Panc1 (cell line): ENCODE results near the gene AFF4. TPM values are rescaled to one million over a fixed set of nuclear protein-coding genes. Genes with fewer than 3 reads are reported as not detected.

Experiments
- ATAC-seq: fragments of 200-7000 bp; cut with Tn5 transposase; 2 replicates; pipeline ENCODE4 v1.9.1; 2020; ENCODE audit warnings: mild to moderate bottlenecking, moderate library complexity
- BruUV-seq: library from RNA; stranded (reverse); fragments of 400-500 nt; replicated peaks from 2 replicates; lab custom pipeline; 2021; lab: Mats Ljungman, UMichigan
- CTCF ChIA-PET: fragments of 300-600 bp; sonication (Branson Sonifier 250); formaldehyde crosslinking; loops from one replicate; lab custom pipeline; 2022; ENCODE audit warnings: antibody characterized with exemption; lab: Charles Lee
- POLR2A ChIA-PET: fragments of 300-600 bp; sonication (Branson Sonifier 250); formaldehyde crosslinking; loops from one replicate; lab custom pipeline; 2022; ENCODE audit warnings: antibody characterized with exemption; lab: Charles Lee
- DNase-seq: peaks from one replicate; pipeline ENCODE4 v3.0.0-alpha.2; 2010; ENCODE audit warnings: low read depth, low spot score
- H3K27ac ChIP-seq: 2 replicates; pipeline ENCODE4 v1.5.1; 2011; ENCODE audit warnings: mild to moderate bottlenecking, low read length, inconsistent platforms
- H3K27me3 ChIP-seq: fragments of 200-500 bp; sonication (Bioruptor generic); 2 replicates; pipeline ENCODE4 v1.6.0; 2014; ENCODE audit warnings: low read length, inconsistent platforms; ENCODE audit not compliant: control insufficient read depth, insufficient read depth
- H3K36me3 ChIP-seq: fragments of 200-500 bp; sonication (Bioruptor generic); 2 replicates; pipeline ENCODE4 v1.5.1; 2014; ENCODE audit warnings: inconsistent platforms, mild to moderate bottlenecking, low read length, moderate library complexity; ENCODE audit not compliant: control insufficient read depth, insufficient read depth
- H3K4me1 ChIP-seq: 2 replicates; pipeline ENCODE4 v1.5.1; 2011; ENCODE audit warnings: inconsistent platforms, mild to moderate bottlenecking, low read length, moderate library complexity; ENCODE audit not compliant: control insufficient read depth, insufficient read depth
- H3K4me3 ChIP-seq, 2 experiments: 2 replicates each; pipeline ENCODE4 v1.5.1; 2011 to 2012; ENCODE audit warnings: low read depth in 2 of 2, low read length in 2 of 2, mild to moderate bottlenecking in 2 of 2, inconsistent platforms in 1 of 2, moderate library complexity in 1 of 2
- H3K9me3 ChIP-seq: fragments of 200-500 bp; sonication (Bioruptor generic); 2 replicates; pipeline ENCODE4 v1.5.1; 2014; ENCODE audit warnings: low read depth, mild to moderate bottlenecking, inconsistent platforms, low read length, moderate library complexity; ENCODE audit not compliant: control insufficient read depth, insufficient read depth
- POLR2AphosphoS5 ChIP-seq: IDR thresholded peaks from 2 replicates; pipeline ENCODE4 v1.6.1; 2012; ENCODE audit warnings: mild to moderate bottlenecking, low read depth, low read length, moderate library complexity
- SIN3A ChIP-seq: IDR thresholded peaks from 2 replicates; pipeline ENCODE4 v1.6.1; 2012; ENCODE audit warnings: low read depth, mild to moderate bottlenecking, low read length, moderate library complexity, borderline replicate concordance; ENCODE audit not compliant: insufficient read depth
- TCF7L2 ChIP-seq: IDR thresholded peaks from 2 replicates; pipeline ENCODE4 v1.6.1; 2011; ENCODE audit warnings: mild to moderate bottlenecking, low read depth, low read length, inconsistent platforms
- in situ Hi-C: cut with HindIII; loops from 2 replicates; pipeline ENCODE4 v1.10.0; 2016; ENCODE audit warnings: low sequenced_read_pairs, low pct_unique_long_range_greater_than_20kb
- intact Hi-C: fragments of 100-400 bp; cut with micrococcal nuclease; formaldehyde crosslinking; loops from one replicate; pipeline ENCODE4 v1.10.0; 2022; ENCODE audit not compliant: unreplicated experiment
- total RNA-seq: library from RNA; stranded (reverse); gene quantifications from one replicate; pipeline ENCODE4 v1.2.1, GENCODE V29; 2021; ENCODE audit not compliant: unreplicated experiment
- TF ChIP-seq, protein P1 (sequence below): fragments of 450-650 bp; IDR thresholded peaks from 2 replicates; pipeline ENCODE4 v1.5.1; 2017; ENCODE audit warnings: mild to moderate bottlenecking
- TF ChIP-seq, protein P2 (sequence below), 2 experiments: IDR thresholded peaks; 2 replicates each; pipeline ENCODE4 v1.6.1; 2011 to 2012; ENCODE audit warnings: low read depth in 2 of 2, control low read depth in 1 of 2, low read length in 1 of 2, mild to moderate bottlenecking in 1 of 2, moderate library complexity in 1 of 2; ENCODE audit not compliant: insufficient read depth in 1 of 2

Gene AFF4
- total RNA-seq, 1 experiment from 2014 or later = 78.3 TPM

DNA sequence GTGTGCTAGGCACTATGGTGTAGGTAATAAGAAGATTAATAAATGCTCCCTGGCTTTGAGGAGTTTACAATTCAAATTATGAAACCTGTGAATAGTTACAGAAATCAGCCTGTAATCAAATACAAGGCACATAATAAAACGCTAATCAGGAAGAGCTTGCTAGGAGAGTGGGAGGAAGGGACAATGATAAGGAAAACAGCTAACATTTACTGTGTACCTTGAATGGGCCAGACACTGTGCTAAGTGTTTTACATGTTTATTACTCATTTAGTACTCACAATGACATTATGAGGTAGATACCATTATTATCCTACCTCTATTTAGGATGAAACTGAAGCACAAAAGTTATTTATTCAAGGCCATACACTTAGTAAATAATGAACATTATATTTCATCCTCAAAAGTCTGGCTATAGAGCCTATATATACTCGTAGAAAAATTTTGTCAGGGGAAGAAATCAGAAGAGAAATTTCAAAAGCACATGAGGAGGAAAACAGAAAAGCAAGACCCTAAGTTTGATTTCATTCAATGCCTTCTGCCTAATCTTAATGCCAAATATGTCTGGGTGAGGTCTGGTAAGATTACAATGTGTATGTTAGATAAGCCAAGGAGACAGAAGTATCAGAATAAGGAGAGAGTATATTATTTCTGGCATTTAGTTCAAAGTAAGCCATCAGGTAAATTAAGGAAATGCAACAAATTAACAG, 35.9 kb downstream of the AFF4 start:
- TF ChIP-seq TCF7L2 (no peak), POLR2AphosphoS5 (no peak), SIN3A (no peak)
- TF ChIP-seq, protein P1, sequence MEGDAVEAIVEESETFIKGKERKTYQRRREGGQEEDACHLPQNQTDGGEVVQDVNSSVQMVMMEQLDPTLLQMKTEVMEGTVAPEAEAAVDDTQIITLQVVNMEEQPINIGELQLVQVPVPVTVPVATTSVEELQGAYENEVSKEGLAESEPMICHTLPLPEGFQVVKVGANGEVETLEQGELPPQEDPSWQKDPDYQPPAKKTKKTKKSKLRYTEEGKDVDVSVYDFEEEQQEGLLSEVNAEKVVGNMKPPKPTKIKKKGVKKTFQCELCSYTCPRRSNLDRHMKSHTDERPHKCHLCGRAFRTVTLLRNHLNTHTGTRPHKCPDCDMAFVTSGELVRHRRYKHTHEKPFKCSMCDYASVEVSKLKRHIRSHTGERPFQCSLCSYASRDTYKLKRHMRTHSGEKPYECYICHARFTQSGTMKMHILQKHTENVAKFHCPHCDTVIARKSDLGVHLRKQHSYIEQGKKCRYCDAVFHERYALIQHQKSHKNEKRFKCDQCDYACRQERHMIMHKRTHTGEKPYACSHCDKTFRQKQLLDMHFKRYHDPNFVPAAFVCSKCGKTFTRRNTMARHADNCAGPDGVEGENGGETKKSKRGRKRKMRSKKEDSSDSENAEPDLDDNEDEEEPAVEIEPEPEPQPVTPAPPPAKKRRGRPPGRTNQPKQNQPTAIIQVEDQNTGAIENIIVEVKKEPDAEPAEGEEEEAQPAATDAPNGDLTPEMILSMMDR = no peak
- TF ChIP-seq, protein P2, sequence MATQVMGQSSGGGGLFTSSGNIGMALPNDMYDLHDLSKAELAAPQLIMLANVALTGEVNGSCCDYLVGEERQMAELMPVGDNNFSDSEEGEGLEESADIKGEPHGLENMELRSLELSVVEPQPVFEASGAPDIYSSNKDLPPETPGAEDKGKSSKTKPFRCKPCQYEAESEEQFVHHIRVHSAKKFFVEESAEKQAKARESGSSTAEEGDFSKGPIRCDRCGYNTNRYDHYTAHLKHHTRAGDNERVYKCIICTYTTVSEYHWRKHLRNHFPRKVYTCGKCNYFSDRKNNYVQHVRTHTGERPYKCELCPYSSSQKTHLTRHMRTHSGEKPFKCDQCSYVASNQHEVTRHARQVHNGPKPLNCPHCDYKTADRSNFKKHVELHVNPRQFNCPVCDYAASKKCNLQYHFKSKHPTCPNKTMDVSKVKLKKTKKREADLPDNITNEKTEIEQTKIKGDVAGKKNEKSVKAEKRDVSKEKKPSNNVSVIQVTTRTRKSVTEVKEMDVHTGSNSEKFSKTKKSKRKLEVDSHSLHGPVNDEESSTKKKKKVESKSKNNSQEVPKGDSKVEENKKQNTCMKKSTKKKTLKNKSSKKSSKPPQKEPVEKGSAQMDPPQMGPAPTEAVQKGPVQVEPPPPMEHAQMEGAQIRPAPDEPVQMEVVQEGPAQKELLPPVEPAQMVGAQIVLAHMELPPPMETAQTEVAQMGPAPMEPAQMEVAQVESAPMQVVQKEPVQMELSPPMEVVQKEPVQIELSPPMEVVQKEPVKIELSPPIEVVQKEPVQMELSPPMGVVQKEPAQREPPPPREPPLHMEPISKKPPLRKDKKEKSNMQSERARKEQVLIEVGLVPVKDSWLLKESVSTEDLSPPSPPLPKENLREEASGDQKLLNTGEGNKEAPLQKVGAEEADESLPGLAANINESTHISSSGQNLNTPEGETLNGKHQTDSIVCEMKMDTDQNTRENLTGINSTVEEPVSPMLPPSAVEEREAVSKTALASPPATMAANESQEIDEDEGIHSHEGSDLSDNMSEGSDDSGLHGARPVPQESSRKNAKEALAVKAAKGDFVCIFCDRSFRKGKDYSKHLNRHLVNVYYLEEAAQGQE (IDR thresholded peaks at IDR 0.05; ENCODE audit: insufficient read depth in 1 of 2, low read depth in 2 of 2, low read length in 1 of 2) = no peak
- H3K9me3 ChIP-seq = no peaks in the 10 kb centered on the region
- no peak overlapping the region for H3K4me3 ChIP-seq
- in situ Hi-C loops = no loop called here
- H3K27me3 ChIP-seq = no peaks in the 10 kb centered on the region
- ChIA-PET CTCF (no interaction called here), POLR2A (no interaction called here)
- peaks cover 47% of the 10 kb centered on the region for H3K36me3 ChIP-seq
- DNase-seq = no peak
- ATAC-seq = no peak
- no TSS peak for BruUV-seq
- intact Hi-C loops = no loop called here
- H3K27ac ChIP-seq = no peak overlapping the region
- H3K4me1 ChIP-seq = no peaks in the 10 kb centered on the region

DNA sequence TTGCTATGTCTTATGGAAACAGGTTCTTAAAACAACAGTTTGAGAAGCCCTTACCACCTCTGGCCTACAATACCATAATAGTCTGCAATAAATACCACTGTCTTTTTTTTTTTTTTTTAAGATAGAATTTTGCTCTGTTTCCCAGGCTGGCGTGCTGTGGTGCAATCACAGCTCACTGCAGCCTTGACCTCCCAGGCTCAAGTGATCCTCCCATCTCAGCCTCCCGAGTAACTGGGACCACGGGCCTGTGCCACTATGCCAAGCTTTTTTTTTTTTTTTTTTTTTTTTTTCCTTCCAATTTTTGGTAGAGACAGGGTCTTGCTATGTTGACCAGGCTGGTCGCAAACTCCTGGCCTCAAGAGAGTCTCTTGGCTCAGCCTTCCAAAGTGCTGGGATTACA, 37.0 kb downstream of the AFF4 start:
- CTCF ChIA-PET = interaction anchor here (0.6 kb wide), 1 partner anchor 70 kb away, joined by 7 read pairs; no protein-coding TSS in a partner anchor
- H3K36me3 ChIP-seq = peaks cover 37% of the 10 kb centered on the region
- H3K4me1 ChIP-seq = no peaks in the 10 kb centered on the region
- intact Hi-C loops = no loop called here
- in situ Hi-C loops = no loop called here
- DNase-seq (no peak), ATAC-seq (no peak)
- H3K9me3 ChIP-seq = no peaks in the 10 kb centered on the region
- no TSS peak for BruUV-seq
- H3K27me3 ChIP-seq = no peaks in the 10 kb centered on the region
- POLR2A ChIA-PET = no interaction called here
- TF ChIP-seq, protein P1 = no peak
- TF ChIP-seq POLR2AphosphoS5 = no peak
- no peak overlapping the region for H3K4me3 ChIP-seq
- no peak overlapping the region for H3K27ac ChIP-seq
